HepG2 (cell line): ENCODE data around the gene OR5K2. TPM values are rescaled to one million over a fixed set of nuclear protein-coding genes. Genes with fewer than 3 reads are reported as not detected.

Source experiments
- ATAC-seq: fragments of 200-7000 bp; cut with Tn5 transposase; 3 replicates; pipeline ENCODE4 v1.9.1; 2020; ENCODE audit warnings: mild to moderate bottlenecking, moderate library complexity
- BruUV-seq: library from RNA; stranded (reverse); fragments of 400-500 nt; replicated peaks from 2 replicates; lab custom pipeline; 2021; lab: Mats Ljungman, UMichigan
- CTCF ChIA-PET: fragments of 300-600 bp; formaldehyde crosslinking; extraction: SDS; loops from one replicate; lab custom pipeline; 2021; ENCODE audit warnings: low total read pairs, inconsistent platforms, low intra/inter-chr PET ratio; lab: Yijun Ruan, JAX
- POLR2A ChIA-PET: fragments of 350-600 bp; sonication (Branson Sonifier 250); formaldehyde crosslinking; loops from one replicate; lab custom pipeline; 2020; ENCODE audit warnings: antibody characterized with exemption, inconsistent platforms; lab: Yijun Ruan, JAX
- DNase-seq: peaks from one replicate; pipeline ENCODE4 v3.0.0-alpha.2; 2015; ENCODE audit warnings: low spot score
- FAIRE-seq: peaks from 3 replicates; lab custom pipeline; 2011; peaks lifted over from hg19 to GRCh38; lab: Jason Lieb, UNC
- H2AFZ ChIP-seq: one replicate; pipeline ENCODE4 v1.6.1; 2011; ENCODE audit warnings: low read length, inconsistent platforms
- H3K27ac ChIP-seq: fragments of 300-600 bp; 3 replicates; pipeline ENCODE4 v1.8.0; 2011; ENCODE audit warnings: mixed run types, mild to moderate bottlenecking, mixed read lengths, low read length, inconsistent platforms; ENCODE audit not compliant: insufficient read depth; ENCODE audit errors: extremely low read length
- H3K27me3 ChIP-seq, 2 experiments: fragments of 200-600 bp in 1 of 2; 2 replicates in 1 of 2; 3 replicates in 1 of 2; pipeline versions ENCODE4 v1.6.0 to v1.8.0; 2011; ENCODE audit warnings: low read length in 2 of 2, mild to moderate bottlenecking in 2 of 2, moderate library complexity in 2 of 2, inconsistent platforms in 1 of 2; ENCODE audit not compliant: insufficient read depth in 2 of 2, control insufficient read depth in 1 of 2
- H3K36me3 ChIP-seq, 2 experiments: fragments of 200-600 bp in 1 of 2; replicated peaks in 1 of 2; 2 replicates in 1 of 2; 3 replicates in 1 of 2; pipeline versions ENCODE4 v1.5.1 to v1.8.0; 2011; ENCODE audit warnings: low read length in 2 of 2, inconsistent platforms in 1 of 2; ENCODE audit not compliant: insufficient read depth in 2 of 2, control insufficient read depth in 1 of 2
- H3K4me1 ChIP-seq: 2 replicates; pipeline ENCODE4 v1.5.1; 2012; ENCODE audit warnings: low read length, inconsistent platforms; ENCODE audit not compliant: insufficient read depth
- H3K4me2 ChIP-seq: 2 replicates; pipeline ENCODE4 v1.6.0; 2011; ENCODE audit warnings: low read depth, low read length, inconsistent platforms
- H3K4me3 ChIP-seq, 3 experiments: fragments of 200-600 bp in 1 of 3; sonication (generic), shearing (Covaris generic) in 1 of 3; replicated peaks in 1 of 3; 2 replicates each; pipeline ENCODE4 v1.5.1; 2011 to 2016; ENCODE audit warnings: low read length in 3 of 3, inconsistent platforms in 2 of 3, low read depth in 2 of 3, mild to moderate bottlenecking in 2 of 3, control low read depth in 1 of 3, mixed read lengths in 1 of 3; ENCODE audit not compliant: insufficient read depth in 1 of 3
- H3K79me2 ChIP-seq: one replicate; pipeline ENCODE4 v1.6.1; 2011; ENCODE audit warnings: low read length, inconsistent platforms; ENCODE audit not compliant: insufficient read depth
- H3K9ac ChIP-seq: 2 replicates; pipeline ENCODE4 v1.6.0; 2011; ENCODE audit warnings: mild to moderate bottlenecking, low read depth, low read length, inconsistent platforms; ENCODE audit not compliant: insufficient read depth
- H3K9me3 ChIP-seq: 2 replicates; pipeline ENCODE4 v1.5.1; 2012; ENCODE audit warnings: mild to moderate bottlenecking, low read length
- H4K20me1 ChIP-seq: 2 replicates; pipeline ENCODE4 v1.6.0; 2011; ENCODE audit warnings: inconsistent platforms, mild to moderate bottlenecking, low read length, moderate library complexity; ENCODE audit not compliant: insufficient read depth
- JARID2 ChIP-seq: sonication (generic); formaldehyde crosslinking; IDR thresholded peaks from 2 replicates; pipeline ENCODE4 v1.8.1; 2023; ENCODE audit warnings: missing genetic modification reagents, inconsistent platforms; ENCODE audit not compliant: insufficient replicate concordance
- SP1 ChIP-seq, 2 experiments: fragments of 450-650 bp in 1 of 2; sonication (generic) in 1 of 2; formaldehyde crosslinking in 1 of 2; IDR thresholded peaks; 2 replicates each; pipeline versions ENCODE4 v1.4.0 to v1.6.1; 2016 to 2020; ENCODE audit warnings: missing genetic modification reagents in 1 of 2
- ZFP91 ChIP-seq: sonication (generic); formaldehyde crosslinking; IDR thresholded peaks from 2 replicates; pipeline ENCODE4 v1.9.0; 2022; ENCODE audit warnings: missing genetic modification reagents, mild to moderate bottlenecking, borderline replicate concordance
- ZNF142 ChIP-seq: sonication (generic); formaldehyde crosslinking; IDR thresholded peaks from 2 replicates; pipeline ENCODE4 v1.4.0; 2020; ENCODE audit warnings: missing genetic modification reagents
- ZNF709 ChIP-seq: sonication (generic); formaldehyde crosslinking; IDR thresholded peaks from 2 replicates; pipeline ENCODE4 v1.5.0; 2020; ENCODE audit warnings: mild to moderate bottlenecking, missing genetic modification reagents
- WGBS: methylation state at CpG from one replicate; pipeline ENCODE4 v1.1.6; 2017; ENCODE audit warnings: low lambda C conversion rate; 5-methylcytosine and 5-hydroxymethylcytosine counted together
- in situ Hi-C: cut with HindIII; loops from 2 replicates; pipeline ENCODE4 v1.10.0; 2017; ENCODE audit warnings: low pct_unique_long_range_greater_than_20kb; ENCODE audit not compliant: extremely low pct_ligation_motif_present
- intact Hi-C: fragments of 100-400 bp; cut with micrococcal nuclease; formaldehyde crosslinking; loops from one replicate; pipeline ENCODE4 v1.10.0; 2022; ENCODE audit not compliant: unreplicated experiment
- polyA plus RNA-seq, 8 experiments: library from polyadenylated mRNA; depleted of rRNA in 3 of 8; stranded (reverse) in 7 of 8; unstranded in 1 of 8; fragments of >200 nt; fragmentation: Illumina TruSeq in 4 of 8; extraction: Trizol in 4 of 8; gene quantifications; 2 replicates each; pipeline versions ENCODE4 v1.2.1 to v1.2.3, GENCODE V29; 2011 to 2016; ENCODE audit warnings: low read depth in 4 of 8, missing spikeins in 1 of 8, mixed read lengths in 1 of 8; ENCODE audit not compliant: insufficient read depth in 1 of 8
- total RNA-seq, 5 experiments: library from RNA; depleted of rRNA; stranded (reverse); fragments of >200 nt; fragmentation: Illumina TruSeq; extraction: Trizol; gene quantifications; 2 replicates each; pipeline ENCODE4 v1.2.3, GENCODE V29; 2016; ENCODE audit warnings: low read depth in 1 of 5

Gene OR5K2
- total and polyA plus RNA-seq, 2 of the 13 experiments (the other 11 are each of a cell fraction or from before 2014, with no cell fraction given), result not detected

GRCh38 chr3:98500019-98500418, 2.5 kb downstream of the OR5K2 start (continued):
- TF ChIP-seq ZNF142 (CRISPR knock-in tag) (no peak), JARID2 (CRISPR knock-in tag) (no peak)

- Histone ChIP-seq H3K9ac (no peak overlapping the region), H3K79me2 (no peaks in the 10 kb centered on the region), H3K4me3 (no peak overlapping the region), H4K20me1 (no peaks in the 10 kb centered on the region), H3K9me3 (no peaks in the 10 kb centered on the region), H3K36me3 (no peaks in the 10 kb centered on the region), H3K27ac (no peak overlapping the region), H3K27me3 (no peaks in the 10 kb centered on the region), H3K4me1 (no peaks in the 10 kb centered on the region), H3K4me2 (no peak overlapping the region), H2AFZ (no peak overlapping the region)
- ATAC-seq (no peak), DNase-seq (no peak), FAIRE-seq (no peak)
- WGBS, result 35% methylated on average over 4 of the region's 4 CpGs
- BruUV-seq, result no TSS peak
- intact Hi-C loops, result no loop called here
- in situ Hi-C loops, result no loop called here
- POLR2A ChIA-PET, result no interaction called here
- CTCF ChIA-PET, result no interaction called here
- TF ChIP-seq ZNF709 (CRISPR knock-in tag) (no peak), SP1 (IDR thresholded peaks at IDR 0.05) (no peak), SP1 (CRISPR knock-in tag; IDR thresholded peaks at IDR 0.05) (no peak), ZFP91 (CRISPR knock-in tag) (no peak)
Observed at GRCh38 chr3:98501270-98501669, 3.8 kb downstream of the OR5K2 start.
